MCF 10A (cell line): ENCODE measurements around the gene RNF123. TPM values are rescaled to one million over a fixed set of nuclear protein-coding genes. Genes with fewer than 3 reads are reported as not detected.

ENCODE experiments used
- BruUV-seq: library from RNA; stranded (reverse); fragments of 400-500 nt; replicated peaks from 2 replicates; lab custom pipeline; 2021; lab: Mats Ljungman, UMichigan
- CTCF ChIA-PET: fragments of 300-600 bp; sonication (Branson Sonifier 250); formaldehyde crosslinking; extraction: SDS; loops from one replicate; lab custom pipeline; 2021; ENCODE audit warnings: antibody characterized with exemption, inconsistent platforms; lab: Yijun Ruan, JAX
- POLR2A ChIA-PET: fragments of 300-600, 350-650 bp; sonication (Branson Sonifier 250); formaldehyde crosslinking; extraction: SDS; loops from one replicate; lab custom pipeline; 2020; ENCODE audit warnings: antibody characterized with exemption, inconsistent platforms; lab: Yijun Ruan, JAX
- DNase-seq: peaks from one replicate; pipeline ENCODE4 v3.0.0-alpha.2; 2018; ENCODE audit not compliant: unreplicated experiment
- H3K27ac Mint-ChIP-seq: one replicate; pipeline ENCODE4 v1.8.0; 2022; ENCODE audit warnings: mild to moderate bottlenecking, low read depth, mixed read lengths; ENCODE audit not compliant: unreplicated experiment
- H3K27me3 Mint-ChIP-seq: one replicate; pipeline ENCODE4 v1.8.0; 2022; ENCODE audit warnings: mixed read lengths; ENCODE audit not compliant: insufficient read depth, unreplicated experiment
- H3K36me3 Mint-ChIP-seq: one replicate; pipeline ENCODE4 v1.8.0; 2022; ENCODE audit warnings: mild to moderate bottlenecking, moderate library complexity, mixed read lengths; ENCODE audit not compliant: insufficient read depth, unreplicated experiment
- H3K4me1 Mint-ChIP-seq: one replicate; pipeline ENCODE4 v1.8.0; 2022; ENCODE audit warnings: mixed read lengths; ENCODE audit not compliant: insufficient read depth, unreplicated experiment
- H3K4me3 Mint-ChIP-seq: one replicate; pipeline ENCODE4 v1.8.0; 2022; ENCODE audit warnings: mild to moderate bottlenecking, moderate library complexity, mixed read lengths; ENCODE audit not compliant: unreplicated experiment
- H3K9me3 Mint-ChIP-seq: one replicate; pipeline ENCODE4 v1.8.0; 2022; ENCODE audit warnings: mixed read lengths; ENCODE audit not compliant: unreplicated experiment
- intact Hi-C: fragments of 100-400 bp; cut with micrococcal nuclease; formaldehyde crosslinking; loops from 2 replicates; pipeline ENCODE4 v1.14.1; 2022
- total RNA-seq: library from RNA; stranded (reverse); gene quantifications from 2 replicates; pipeline ENCODE4 v1.2.3, GENCODE V29; 2022
- TF ChIP-seq, protein P1 (sequence below): fragments of 200-600 bp; IDR thresholded peaks from one replicate; pipeline ENCODE4 v1.8.0; 2022; ENCODE audit warnings: antibody characterized with exemption, mild to moderate bottlenecking; ENCODE audit not compliant: unreplicated experiment

The RNF123 gene
- total RNA-seq, 1 experiment from 2014 or later: 48.6 TPM

GRCh38 chr3:49648354-49649019 is 40.9 kb upstream of the RNF123 start:
- no peak overlapping the region for H3K27ac Mint-ChIP-seq
- intact Hi-C loops: no loop called here
- POLR2A ChIA-PET: no interaction called here
- no peak overlapping the region for H3K4me3 Mint-ChIP-seq
- H3K36me3 Mint-ChIP-seq: no peaks in the 10 kb centered on the region
- CTCF ChIA-PET: no interaction called here
- BruUV-seq: no TSS peak
- TF ChIP-seq, protein P1, sequence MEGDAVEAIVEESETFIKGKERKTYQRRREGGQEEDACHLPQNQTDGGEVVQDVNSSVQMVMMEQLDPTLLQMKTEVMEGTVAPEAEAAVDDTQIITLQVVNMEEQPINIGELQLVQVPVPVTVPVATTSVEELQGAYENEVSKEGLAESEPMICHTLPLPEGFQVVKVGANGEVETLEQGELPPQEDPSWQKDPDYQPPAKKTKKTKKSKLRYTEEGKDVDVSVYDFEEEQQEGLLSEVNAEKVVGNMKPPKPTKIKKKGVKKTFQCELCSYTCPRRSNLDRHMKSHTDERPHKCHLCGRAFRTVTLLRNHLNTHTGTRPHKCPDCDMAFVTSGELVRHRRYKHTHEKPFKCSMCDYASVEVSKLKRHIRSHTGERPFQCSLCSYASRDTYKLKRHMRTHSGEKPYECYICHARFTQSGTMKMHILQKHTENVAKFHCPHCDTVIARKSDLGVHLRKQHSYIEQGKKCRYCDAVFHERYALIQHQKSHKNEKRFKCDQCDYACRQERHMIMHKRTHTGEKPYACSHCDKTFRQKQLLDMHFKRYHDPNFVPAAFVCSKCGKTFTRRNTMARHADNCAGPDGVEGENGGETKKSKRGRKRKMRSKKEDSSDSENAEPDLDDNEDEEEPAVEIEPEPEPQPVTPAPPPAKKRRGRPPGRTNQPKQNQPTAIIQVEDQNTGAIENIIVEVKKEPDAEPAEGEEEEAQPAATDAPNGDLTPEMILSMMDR: no peak
- no peak for DNase-seq
- no peaks in the 10 kb centered on the region for H3K9me3 Mint-ChIP-seq
- no peaks in the 10 kb centered on the region for H3K27me3 Mint-ChIP-seq
- no peaks in the 10 kb centered on the region for H3K4me1 Mint-ChIP-seq

DNA sequence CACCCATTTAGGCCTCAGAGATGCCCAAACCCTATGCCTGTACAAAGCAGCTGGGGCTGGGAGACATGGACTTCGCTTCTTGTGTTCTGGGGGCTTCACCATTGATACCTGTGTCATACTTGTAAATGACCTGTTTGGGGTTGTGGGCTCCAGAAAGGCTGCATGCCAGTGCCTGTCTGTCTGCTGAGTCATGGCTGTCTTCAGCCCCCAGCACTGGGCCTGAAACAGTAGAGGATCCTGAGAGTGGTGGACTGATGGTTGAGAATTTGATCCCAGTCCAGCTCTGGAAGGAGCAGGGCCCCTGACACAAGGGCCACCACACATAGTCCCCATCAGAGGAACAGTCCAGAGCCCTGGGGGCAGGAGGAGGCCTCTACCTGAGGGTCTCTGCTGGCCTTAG is 39.8 kb upstream of the RNF123 start:
- H3K27me3 Mint-ChIP-seq: no peaks in the 10 kb centered on the region
- peak; percentile 13 for DNase-seq
- POLR2A ChIA-PET: no interaction called here
- H3K9me3 Mint-ChIP-seq: no peaks in the 10 kb centered on the region
- intact Hi-C loops: no loop called here
- no peak overlapping the region for H3K27ac Mint-ChIP-seq
- H3K36me3 Mint-ChIP-seq: no peaks in the 10 kb centered on the region
- BruUV-seq: no TSS peak
- no peak overlapping the region for H3K4me3 Mint-ChIP-seq
- no peaks in the 10 kb centered on the region for H3K4me1 Mint-ChIP-seq
- TF ChIP-seq, protein P1: no peak
- CTCF ChIA-PET: no interaction called here

DNA sequence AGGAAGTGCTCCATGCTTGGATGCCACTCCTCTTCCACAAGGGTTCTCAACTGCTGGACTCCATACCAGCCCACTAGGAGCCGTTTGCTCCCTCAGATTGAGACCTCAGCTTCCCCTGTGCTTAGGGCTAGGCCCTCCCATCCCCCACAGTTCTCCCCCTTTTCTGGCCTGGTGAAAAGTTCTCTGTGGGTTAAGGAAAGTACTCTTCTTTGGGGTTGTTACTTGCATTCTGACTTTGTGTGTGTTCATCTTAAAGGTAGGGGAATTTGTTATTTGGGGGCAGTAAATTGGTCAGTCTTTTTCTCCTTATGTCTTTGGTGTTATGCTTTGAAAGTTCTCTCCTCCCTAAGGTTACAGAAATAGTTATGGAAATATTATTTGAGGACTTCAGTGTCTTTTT is 39.2 kb upstream of the RNF123 start:
- H3K9me3 Mint-ChIP-seq: no peaks in the 10 kb centered on the region
- no peak overlapping the region for H3K4me3 Mint-ChIP-seq
- H3K27ac Mint-ChIP-seq: no peak overlapping the region
- ChIA-PET POLR2A (no interaction called here), CTCF (no interaction called here)
- H3K4me1 Mint-ChIP-seq: no peaks in the 10 kb centered on the region
- BruUV-seq: no TSS peak
- H3K27me3 Mint-ChIP-seq: no peaks in the 10 kb centered on the region
- intact Hi-C loops: no loop called here
- no peaks in the 10 kb centered on the region for H3K36me3 Mint-ChIP-seq
- DNase-seq: no peak
- TF ChIP-seq, protein P1: no peak

- Mint-ChIP-seq H3K4me3 (no peak overlapping the region), H3K9me3 (no peaks in the 10 kb centered on the region), H3K36me3 (no peaks in the 10 kb centered on the region), H3K27me3 (no peaks in the 10 kb centered on the region), H3K4me1 (no peaks in the 10 kb centered on the region), H3K27ac (no peak overlapping the region)
- DNase-seq: no peak
- TF ChIP-seq, protein P1: no peak
- CTCF ChIA-PET: interaction anchor here (0.6 kb wide), 1 partner anchor 454 kb away, joined by 3 read pairs; no protein-coding TSS in a partner anchor
- no TSS peak for BruUV-seq
- intact Hi-C loops: no loop called here
- POLR2A ChIA-PET: no interaction called here
Measured at GRCh38 chr3:49650637-49651036, 38.7 kb upstream of the RNF123 start.
